ENCODE results near the gene UBE2H. TPM values are rescaled to one million over a fixed set of nuclear protein-coding genes. Genes with fewer than 3 reads are reported as not detected.
"Not testable (repeated sequence)": the region's sequence is repeated elsewhere in the genome, so short reads cannot be mapped to it uniquely, and the experiment has no call there.

UBE2H gene
- total RNA-seq, 3 donors from 2014 or later (not counting 1 experiment from before 2014, with no cell fraction given): 80.9 to 86.9 (median 83.1) TPM

DNA sequence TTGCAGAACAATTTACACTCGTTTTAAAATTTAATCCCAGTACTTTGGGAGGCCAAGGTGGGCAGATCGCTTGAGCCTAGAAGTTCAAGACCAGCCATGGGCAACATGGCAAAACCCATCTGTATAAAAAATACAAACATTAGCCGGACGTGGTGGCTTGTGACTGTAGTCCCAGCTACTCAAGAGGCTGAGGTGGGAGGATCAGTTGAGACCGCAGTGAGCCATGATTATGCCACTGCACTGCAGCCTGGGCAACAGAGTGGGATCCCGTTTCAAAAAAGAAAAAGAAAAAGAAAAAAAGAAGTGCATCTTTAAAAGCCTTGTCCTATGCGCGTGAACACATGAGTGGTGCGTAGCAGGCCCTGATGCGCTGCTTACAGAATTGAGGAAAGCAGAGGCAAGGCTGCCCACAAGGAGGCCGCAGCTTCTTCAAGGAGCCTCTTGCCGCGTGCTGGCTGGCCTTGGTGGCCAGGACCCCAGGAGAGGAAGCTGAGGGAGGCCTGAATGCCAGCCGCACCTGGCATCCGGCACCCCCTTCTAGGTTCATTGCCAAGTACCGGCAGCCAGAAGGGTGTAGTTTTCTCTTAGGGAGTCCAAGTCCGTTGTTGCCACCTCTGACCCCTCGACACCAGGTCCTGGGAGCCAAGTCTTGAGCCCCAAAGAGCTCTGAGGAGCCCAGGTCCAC lies 124.5 kb downstream of the UBE2H start:
- no peak overlapping the region for H3K4me3 ChIP-seq (ENCODE audit: low read length)
- Mint-ChIP-seq H3K4me1 (peaks cover 26 to 29% of the 10 kb centered on the region in 2 donors), H3K27ac (no peak overlapping the region), H3K27me3 (ENCODE audit: low read depth in 2 of 2) (no peaks in the 10 kb centered on the region), H3K4me3 (no peak overlapping the region), H3K36me3 (peaks cover 1% of the 10 kb centered on the region), H3K9me3 (no peaks in the 10 kb centered on the region)
- 94% methylated on average over 18 of the region's 18 CpGs for WGBS (ENCODE audit: insufficient coverage)
- peaks cover 3% of the 10 kb centered on the region for H3K36me3 ChIP-seq (ENCODE audit: control insufficient read depth, insufficient read depth, low read length)
- H3K9me3 ChIP-seq (ENCODE audit: control insufficient read depth, insufficient read depth, low read length): no peaks in the 10 kb centered on the region
- no peaks in the 10 kb centered on the region for H3K27me3 ChIP-seq (ENCODE audit: control insufficient read depth, insufficient read depth, low read length)
- intact Hi-C loops (cut with micrococcal nuclease): loop anchor here (10.0 kb wide), 1 partner anchor 163 kb away; no protein-coding TSS in a partner anchor
- ATAC-seq (no peak), DNase-seq (no peak)
- no peak overlapping the region for H3K27ac ChIP-seq (ENCODE audit: low read length)
- TF ChIP-seq, protein P1, sequence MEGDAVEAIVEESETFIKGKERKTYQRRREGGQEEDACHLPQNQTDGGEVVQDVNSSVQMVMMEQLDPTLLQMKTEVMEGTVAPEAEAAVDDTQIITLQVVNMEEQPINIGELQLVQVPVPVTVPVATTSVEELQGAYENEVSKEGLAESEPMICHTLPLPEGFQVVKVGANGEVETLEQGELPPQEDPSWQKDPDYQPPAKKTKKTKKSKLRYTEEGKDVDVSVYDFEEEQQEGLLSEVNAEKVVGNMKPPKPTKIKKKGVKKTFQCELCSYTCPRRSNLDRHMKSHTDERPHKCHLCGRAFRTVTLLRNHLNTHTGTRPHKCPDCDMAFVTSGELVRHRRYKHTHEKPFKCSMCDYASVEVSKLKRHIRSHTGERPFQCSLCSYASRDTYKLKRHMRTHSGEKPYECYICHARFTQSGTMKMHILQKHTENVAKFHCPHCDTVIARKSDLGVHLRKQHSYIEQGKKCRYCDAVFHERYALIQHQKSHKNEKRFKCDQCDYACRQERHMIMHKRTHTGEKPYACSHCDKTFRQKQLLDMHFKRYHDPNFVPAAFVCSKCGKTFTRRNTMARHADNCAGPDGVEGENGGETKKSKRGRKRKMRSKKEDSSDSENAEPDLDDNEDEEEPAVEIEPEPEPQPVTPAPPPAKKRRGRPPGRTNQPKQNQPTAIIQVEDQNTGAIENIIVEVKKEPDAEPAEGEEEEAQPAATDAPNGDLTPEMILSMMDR (IDR thresholded peaks at IDR 0.05): no peak
- peaks cover 31% of the 10 kb centered on the region for H3K4me1 ChIP-seq (ENCODE audit: control insufficient read depth, insufficient read depth, low read length)

DNA sequence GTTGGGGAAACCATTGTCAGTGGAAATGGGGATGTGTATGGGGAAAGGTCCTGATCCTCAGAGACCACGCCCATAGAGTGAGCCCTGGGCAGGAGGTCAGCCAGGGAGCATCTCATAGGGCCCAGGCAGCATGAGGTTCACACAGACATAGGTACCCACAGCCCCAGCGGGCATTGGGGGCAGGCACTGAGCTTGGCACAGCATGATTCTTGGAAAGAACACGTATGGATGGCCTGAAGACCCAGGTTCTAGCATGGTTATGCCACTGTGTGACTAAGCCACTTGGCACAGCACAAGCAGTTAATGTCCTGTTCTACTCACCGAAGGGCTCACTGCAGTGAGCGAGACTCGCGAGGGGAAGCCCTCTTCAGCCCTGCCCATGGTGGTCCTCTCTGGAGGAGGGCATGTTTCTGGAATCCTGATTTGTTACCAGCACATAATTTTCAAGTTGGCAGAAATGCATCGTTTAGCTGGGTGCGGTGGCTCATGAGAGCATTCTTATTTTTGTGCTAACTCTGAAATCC lies 125.2 kb downstream of the UBE2H start:
- ATAC-seq (no peak), DNase-seq (no peak)
- no peak overlapping the region for H3K27ac Mint-ChIP-seq
- TF ChIP-seq, protein P1 (IDR thresholded peaks at IDR 0.05): no peak
- Histone ChIP-seq H3K36me3 (ENCODE audit: control insufficient read depth, insufficient read depth, low read length) (peaks cover 3% of the 10 kb centered on the region), H3K27ac (ENCODE audit: low read length) (no peak overlapping the region), H3K9me3 (ENCODE audit: control insufficient read depth, insufficient read depth, low read length) (no peaks in the 10 kb centered on the region), H3K27me3 (ENCODE audit: control insufficient read depth, insufficient read depth, low read length) (no peaks in the 10 kb centered on the region), H3K4me3 (ENCODE audit: low read length) (no peak overlapping the region), H3K4me1 (ENCODE audit: control insufficient read depth, insufficient read depth, low read length) (peaks cover 31% of the 10 kb centered on the region)
- H3K4me3 Mint-ChIP-seq: no peak overlapping the region
- H3K4me1 Mint-ChIP-seq: peaks cover 26 to 29% of the 10 kb centered on the region in 2 donors
- H3K27me3 Mint-ChIP-seq (ENCODE audit: low read depth in 2 of 2): no peaks in the 10 kb centered on the region
- intact Hi-C loops (cut with micrococcal nuclease): loop anchor here (10.0 kb wide), 1 partner anchor 163 kb away; no protein-coding TSS in a partner anchor
- no peaks in the 10 kb centered on the region for H3K36me3 Mint-ChIP-seq
- 96% methylated on average over 9 of the region's 9 CpGs for WGBS (ENCODE audit: insufficient coverage)
- no peaks in the 10 kb centered on the region for H3K9me3 Mint-ChIP-seq

DNA sequence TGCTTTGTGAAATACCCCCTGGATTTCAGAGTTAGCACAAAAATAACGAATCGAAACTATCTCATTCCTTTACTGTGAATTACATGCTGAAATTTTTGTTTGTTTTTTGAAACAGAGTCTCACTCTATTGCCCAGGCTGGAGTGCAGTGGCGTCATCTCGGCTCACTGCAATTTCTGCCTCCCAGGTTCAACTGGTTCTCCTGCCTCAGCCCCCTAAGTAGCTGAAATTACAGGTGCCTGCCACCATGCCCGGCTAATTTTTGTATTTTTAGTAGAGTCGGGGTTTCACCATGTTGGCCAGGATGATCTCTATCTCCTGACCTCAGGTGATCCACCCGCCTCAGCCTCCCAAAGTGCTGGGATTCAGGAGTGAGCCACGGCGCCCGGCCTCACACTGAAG lies 125.9 kb downstream of the UBE2H start:
- peaks cover 31% of the 10 kb centered on the region for H3K4me1 ChIP-seq (ENCODE audit: control insufficient read depth, insufficient read depth, low read length)
- H3K27me3 Mint-ChIP-seq (ENCODE audit: low read depth in 2 of 2); DNase-seq; H3K27ac ChIP-seq (ENCODE audit: low read length); H3K4me3 ChIP-seq (ENCODE audit: low read length); H3K36me3 Mint-ChIP-seq; H3K9me3 ChIP-seq (ENCODE audit: control insufficient read depth, insufficient read depth, low read length); H3K27ac Mint-ChIP-seq; H3K9me3 Mint-ChIP-seq; H3K36me3 ChIP-seq (ENCODE audit: control insufficient read depth, insufficient read depth, low read length); ATAC-seq; H3K27me3 ChIP-seq (ENCODE audit: control insufficient read depth, insufficient read depth, low read length): not testable (repeated sequence)
- Mint-ChIP-seq H3K4me1 (peaks cover 26 to 29% of the 10 kb centered on the region in 2 donors), H3K4me3 (peak overlapping the region; percentile 62)
- WGBS (ENCODE audit: insufficient coverage): 77% methylated on average over 9 of the region's 10 CpGs
- intact Hi-C loops (cut with micrococcal nuclease): loop anchor here (10.0 kb wide), 1 partner anchor 162 kb away; no protein-coding TSS in a partner anchor

DNA sequence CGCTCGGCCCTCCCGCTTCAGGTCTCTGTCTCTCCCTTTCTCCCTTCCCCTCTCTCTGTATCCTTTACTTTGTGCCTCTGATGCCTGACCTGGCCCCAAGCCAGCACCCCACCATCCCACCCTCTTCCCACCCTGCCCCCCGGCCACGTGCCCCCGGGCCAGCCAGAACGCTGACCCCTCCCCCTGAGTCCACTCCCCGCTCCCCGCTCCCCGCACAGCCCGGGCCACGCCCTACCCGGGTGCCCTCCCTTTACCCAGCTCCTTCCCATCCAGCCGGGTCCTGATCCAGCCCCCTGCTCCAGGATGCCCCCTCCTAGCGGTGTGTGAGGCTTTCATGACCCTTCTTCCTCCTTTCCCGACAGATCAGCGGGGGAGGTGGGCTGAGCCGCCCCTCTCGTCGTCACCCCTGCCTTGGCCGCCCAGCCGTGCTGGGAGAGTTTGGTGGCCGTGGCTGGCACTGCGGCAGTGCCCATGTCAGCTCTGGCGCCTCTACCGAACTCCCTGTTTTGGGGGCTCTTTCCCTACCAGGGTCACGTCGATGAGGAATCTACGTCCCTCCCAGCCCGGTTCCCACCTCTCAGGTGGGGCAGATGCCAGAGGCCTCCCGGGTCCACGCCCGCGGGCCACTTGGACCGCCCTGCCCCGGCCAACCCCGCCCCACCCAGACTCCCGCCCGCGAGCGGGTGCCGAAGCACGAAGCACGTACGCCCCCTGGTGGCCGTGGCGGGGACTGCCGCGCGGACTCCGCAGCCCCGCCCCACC lies 127.4 kb downstream of the UBE2H start:
- WGBS (ENCODE audit: insufficient coverage): under 1% methylated on average over 52 of the region's 52 CpGs
- intact Hi-C loops (cut with micrococcal nuclease): loop anchor here (1.0 to 10.0 kb wide), 2 partner anchors 161 to 482 kb away; no protein-coding TSS in a partner anchor
- ATAC-seq (peak; percentile 92 to 95 (median 92)), DNase-seq (peak; percentile 86 to 91)
- Histone ChIP-seq H3K27ac (ENCODE audit: low read length) (no peak overlapping the region), H3K4me3 (ENCODE audit: low read length) (peak overlapping the region; percentile 62), H3K9me3 (ENCODE audit: control insufficient read depth, insufficient read depth, low read length) (no peaks in the 10 kb centered on the region), H3K4me1 (ENCODE audit: control insufficient read depth, insufficient read depth, low read length) (peaks cover 31% of the 10 kb centered on the region), H3K27me3 (ENCODE audit: control insufficient read depth, insufficient read depth, low read length) (no peaks in the 10 kb centered on the region), H3K36me3 (ENCODE audit: control insufficient read depth, insufficient read depth, low read length) (no peaks in the 10 kb centered on the region)
- TF ChIP-seq, protein P1 (IDR thresholded peaks at IDR 0.05): peak; percentile 93
- H3K36me3 Mint-ChIP-seq: no peaks in the 10 kb centered on the region
- peak overlapping the region; percentile 90 for H3K4me3 Mint-ChIP-seq
- peak overlapping the region in 1 of 2 donors; percentile 81 for H3K27ac Mint-ChIP-seq
- H3K27me3 Mint-ChIP-seq (ENCODE audit: low read depth in 2 of 2): peaks cover 0 to 2% of the 10 kb centered on the region in 2 donors
- H3K9me3 Mint-ChIP-seq: no peaks in the 10 kb centered on the region
- peaks cover 25 to 29% of the 10 kb centered on the region in 2 donors for H3K4me1 Mint-ChIP-seq
